ENCODE data around the gene G0S2.

DNA sequence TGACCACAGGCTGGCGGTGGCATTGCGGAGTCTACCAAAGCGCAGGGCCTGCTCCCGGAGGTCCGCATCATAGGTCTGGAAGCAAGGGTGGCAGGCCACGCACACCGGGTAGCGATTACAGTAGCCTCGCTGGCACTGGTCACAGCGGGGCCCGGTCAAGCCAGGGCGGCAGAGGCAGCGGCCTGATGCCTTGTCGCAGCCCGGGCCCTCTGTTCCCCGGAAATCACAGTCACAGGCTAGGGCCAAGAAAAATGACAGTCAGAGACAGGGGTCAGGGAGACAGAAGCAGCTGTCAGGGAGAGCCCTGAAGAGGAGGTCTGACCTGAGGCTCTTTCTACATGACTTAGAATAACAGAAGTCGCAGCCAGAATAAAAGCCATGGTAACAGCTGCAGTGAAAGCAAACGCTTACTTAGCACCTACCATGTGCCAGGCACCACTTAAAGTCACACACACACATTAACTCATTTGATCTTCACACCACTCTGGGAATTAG is 49.4 kb upstream of the G0S2 start:
- TF ChIP-seq, protein P1, sequence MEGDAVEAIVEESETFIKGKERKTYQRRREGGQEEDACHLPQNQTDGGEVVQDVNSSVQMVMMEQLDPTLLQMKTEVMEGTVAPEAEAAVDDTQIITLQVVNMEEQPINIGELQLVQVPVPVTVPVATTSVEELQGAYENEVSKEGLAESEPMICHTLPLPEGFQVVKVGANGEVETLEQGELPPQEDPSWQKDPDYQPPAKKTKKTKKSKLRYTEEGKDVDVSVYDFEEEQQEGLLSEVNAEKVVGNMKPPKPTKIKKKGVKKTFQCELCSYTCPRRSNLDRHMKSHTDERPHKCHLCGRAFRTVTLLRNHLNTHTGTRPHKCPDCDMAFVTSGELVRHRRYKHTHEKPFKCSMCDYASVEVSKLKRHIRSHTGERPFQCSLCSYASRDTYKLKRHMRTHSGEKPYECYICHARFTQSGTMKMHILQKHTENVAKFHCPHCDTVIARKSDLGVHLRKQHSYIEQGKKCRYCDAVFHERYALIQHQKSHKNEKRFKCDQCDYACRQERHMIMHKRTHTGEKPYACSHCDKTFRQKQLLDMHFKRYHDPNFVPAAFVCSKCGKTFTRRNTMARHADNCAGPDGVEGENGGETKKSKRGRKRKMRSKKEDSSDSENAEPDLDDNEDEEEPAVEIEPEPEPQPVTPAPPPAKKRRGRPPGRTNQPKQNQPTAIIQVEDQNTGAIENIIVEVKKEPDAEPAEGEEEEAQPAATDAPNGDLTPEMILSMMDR (IDR thresholded peaks at IDR 0.05) = no peak
- TF ChIP-seq POLR2AphosphoS5 (IDR thresholded peaks at IDR 0.05) = no peak
- no peak for TF ChIP-seq POLR2A (IDR thresholded peaks at IDR 0.05)

Measured in prostate gland (tissue), 2 donors.